Measurements from ENCODE around the gene SCGB1A1.

- TF ChIP-seq CTCF (IDR thresholded peaks at IDR 0.05), result no peak
- TF ChIP-seq EZH2 (IDR thresholded peaks at IDR 0.05; ENCODE audit: borderline replicate concordance, insufficient read depth, low read depth, low read length, poor library complexity, severe bottlenecking), result no peak
These were observed 47.6 kb downstream of the SCGB1A1 start for GRCh38 chr11:62466444-62466843.

All from B cell (primary cell).